Activated T-cell treated with anti-CD3 and anti-CD28 coated beads, Interleukin-2, amount 50 U/mL, for 24 hours (primary cell): Measurements from ENCODE around the gene TSPAN31.

Experiments
- DNase-seq: peaks from one replicate; pipeline ENCODE4 v3.0.0-alpha.2; 2020
- H3K27ac Mint-ChIP-seq: 2 replicates; pipeline ENCODE4 v1.8.0; 2020; ENCODE audit warnings: mild to moderate bottlenecking, mixed read lengths
- H3K27me3 Mint-ChIP-seq: 2 replicates; pipeline ENCODE4 v1.8.0; 2020; ENCODE audit warnings: mixed read lengths
- H3K36me3 Mint-ChIP-seq: 2 replicates; pipeline ENCODE4 v1.8.0; 2020; ENCODE audit warnings: low read depth, mixed read lengths
- H3K4me1 Mint-ChIP-seq: 2 replicates; pipeline ENCODE4 v1.8.0; 2020; ENCODE audit warnings: low read depth, mixed read lengths
- H3K4me3 Mint-ChIP-seq: 2 replicates; pipeline ENCODE4 v1.8.0; 2020; ENCODE audit warnings: mild to moderate bottlenecking, moderate library complexity, mixed read lengths
- H3K9me3 Mint-ChIP-seq: 2 replicates; pipeline ENCODE4 v1.8.0; 2020; ENCODE audit warnings: mixed read lengths

Gene TSPAN31

GRCh38 chr12:57750561-57751431 lies 6.0 kb downstream of the TSPAN31 start:
- Mint-ChIP-seq H3K9me3 (no peaks in the 10 kb centered on the region), H3K4me1 (peaks cover 57% of the 10 kb centered on the region), H3K27me3 (no peaks in the 10 kb centered on the region), H3K4me3 (peak overlapping the region; percentile 95), H3K27ac (peak overlapping the region; percentile 97), H3K36me3 (peaks cover 61% of the 10 kb centered on the region)
- DNase-seq: no peak

- peak overlapping the region; percentile 97 for H3K27ac Mint-ChIP-seq
- peaks cover 56% of the 10 kb centered on the region for H3K4me1 Mint-ChIP-seq
- no peaks in the 10 kb centered on the region for H3K9me3 Mint-ChIP-seq
- no peaks in the 10 kb centered on the region for H3K27me3 Mint-ChIP-seq
- peak; percentile 45 for DNase-seq
- H3K4me3 Mint-ChIP-seq: peak overlapping the region; percentile 95
- H3K36me3 Mint-ChIP-seq: peaks cover 55% of the 10 kb centered on the region
Measured at GRCh38 chr12:57751432-57751787, 6.6 kb downstream of the TSPAN31 start.

GRCh38 chr12:57751788-57752667 lies 7.2 kb downstream of the TSPAN31 start, which contains the start of gene CDK4:
Gene CDK4, minus strand, starts transcription at chr12:57752310. Its CDS starts 593 bp downstream, at chr12:57751717.
- Mint-ChIP-seq H3K4me3 (peak within 1 kb of the TSS; percentile 95), H3K9me3 (no peaks in the 10 kb centered on the region), H3K27ac (peak within 1 kb of the TSS; percentile 97), H3K4me1 (peaks cover 58% of the 10 kb centered on the region), H3K36me3 (peaks cover 53% of the 10 kb centered on the region), H3K27me3 (no peaks in the 10 kb centered on the region)
- peak; percentile 98 for DNase-seq

GRCh38 chr12:57752668-57753000 lies 7.8 kb downstream of the TSPAN31 start:
- no peaks in the 10 kb centered on the region for H3K9me3 Mint-ChIP-seq
- peak overlapping the region; percentile 97 for H3K27ac Mint-ChIP-seq
- peaks cover 50% of the 10 kb centered on the region for H3K36me3 Mint-ChIP-seq
- peaks cover 59% of the 10 kb centered on the region for H3K4me1 Mint-ChIP-seq
- H3K4me3 Mint-ChIP-seq: peak overlapping the region; percentile 95
- no peaks in the 10 kb centered on the region for H3K27me3 Mint-ChIP-seq
- no peak for DNase-seq

- Mint-ChIP-seq H3K27me3 (no peaks in the 10 kb centered on the region), H3K36me3 (peaks cover 50% of the 10 kb centered on the region), H3K9me3 (no peaks in the 10 kb centered on the region), H3K4me1 (peaks cover 58% of the 10 kb centered on the region), H3K27ac (peak overlapping the region; percentile 91), H3K4me3 (peak overlapping the region; percentile 81)
- DNase-seq: no peak
Measured at GRCh38 chr12:57753756-57754337, 9.0 kb downstream of the TSPAN31 start.

GRCh38 chr12:57754411-57755193 lies 9.8 kb downstream of the TSPAN31 start, which contains the start of gene MARCHF9:
Gene MARCHF9, plus strand, starts transcription at chr12:57755103. Its CDS starts 426 bp downstream, at chr12:57755529.
- H3K9me3 Mint-ChIP-seq: no peaks in the 10 kb centered on the region
- peak within 1 kb of the TSS; percentile 84 for H3K4me3 Mint-ChIP-seq
- H3K27ac Mint-ChIP-seq: peak within 1 kb of the TSS; percentile 91
- peaks cover 59% of the 10 kb centered on the region for H3K4me1 Mint-ChIP-seq
- H3K27me3 Mint-ChIP-seq: no peaks in the 10 kb centered on the region
- H3K36me3 Mint-ChIP-seq: peaks cover 50% of the 10 kb centered on the region
- DNase-seq: peak; percentile 87

- H3K4me1 Mint-ChIP-seq: peaks cover 61% of the 10 kb centered on the region
- H3K27ac Mint-ChIP-seq: no peak overlapping the region
- H3K9me3 Mint-ChIP-seq: no peaks in the 10 kb centered on the region
- DNase-seq: no peak
- peaks cover 51% of the 10 kb centered on the region for H3K36me3 Mint-ChIP-seq
- H3K27me3 Mint-ChIP-seq: no peaks in the 10 kb centered on the region
- H3K4me3 Mint-ChIP-seq: peak overlapping the region; percentile 81
Measured at GRCh38 chr12:57755194-57755453, 10.3 kb downstream of the TSPAN31 start.

- Mint-ChIP-seq H3K9me3 (no peaks in the 10 kb centered on the region), H3K36me3 (peaks cover 51% of the 10 kb centered on the region), H3K4me3 (peak overlapping the region; percentile 84), H3K27ac (peak overlapping the region; percentile 19), H3K4me1 (peaks cover 61% of the 10 kb centered on the region), H3K27me3 (no peaks in the 10 kb centered on the region)
- DNase-seq: peak; percentile 58
Measured at GRCh38 chr12:57755454-57756372, 10.9 kb downstream of the TSPAN31 start.

GRCh38 chr12:57756406-57757341 lies 11.8 kb downstream of the TSPAN31 start:
- Mint-ChIP-seq H3K4me3 (peak overlapping the region; percentile 84), H3K4me1 (peaks cover 54% of the 10 kb centered on the region), H3K36me3 (peaks cover 51% of the 10 kb centered on the region), H3K27ac (peak overlapping the region; percentile 86), H3K9me3 (no peaks in the 10 kb centered on the region), H3K27me3 (no peaks in the 10 kb centered on the region)
- peak; percentile 81 for DNase-seq

GRCh38 chr12:57757771-57758170 lies 12.9 kb downstream of the TSPAN31 start:
- peaks cover 52% of the 10 kb centered on the region for H3K4me1 Mint-ChIP-seq
- no peaks in the 10 kb centered on the region for H3K9me3 Mint-ChIP-seq
- no peak overlapping the region for H3K27ac Mint-ChIP-seq
- peaks cover 58% of the 10 kb centered on the region for H3K36me3 Mint-ChIP-seq
- H3K27me3 Mint-ChIP-seq: no peaks in the 10 kb centered on the region
- DNase-seq: no peak
- H3K4me3 Mint-ChIP-seq: no peak overlapping the region

- Mint-ChIP-seq H3K36me3 (peaks cover 67% of the 10 kb centered on the region), H3K9me3 (no peaks in the 10 kb centered on the region), H3K27me3 (peaks cover 3% of the 10 kb centered on the region), H3K4me3 (no peak overlapping the region), H3K4me1 (peaks cover 53% of the 10 kb centered on the region), H3K27ac (no peak overlapping the region)
- no peak for DNase-seq
Measured at GRCh38 chr12:57758552-57759359, 13.9 kb downstream of the TSPAN31 start.
